Measurements from ENCODE around the gene RCCD1. TPM values are rescaled to one million over a fixed set of nuclear protein-coding genes. Genes with fewer than 3 reads are reported as not detected.

RCCD1 gene
- total RNA-seq, 5 donors from 2014 or later (not counting 1 experiment from before 2014, with no cell fraction given), result 5.7 to 21.2 (median 15.8) TPM

- H3K4me1 Mint-ChIP-seq, result no peaks in the 10 kb centered on the region
- Histone ChIP-seq H3K4me3 (ENCODE audit: control insufficient read depth in 1 of 2, extremely low read depth in 1 of 2, low read length in 1 of 2) (no peak overlapping the region), H3K4me1 (ENCODE audit: control insufficient read depth in 1 of 2, extremely low read depth in 1 of 2, insufficient read depth in 2 of 2, low read length in 2 of 2) (no peaks in the 10 kb centered on the region), H3K27me3 (replicated peaks in 1 of 2; ENCODE audit: control insufficient read depth in 2 of 2, extremely low read depth in 1 of 2, insufficient read depth in 2 of 2, low read length in 1 of 2) (no peaks in the 10 kb centered on the region), H3K27ac (ENCODE audit: low read length) (no peak overlapping the region), H3K9me3 (no peaks in the 10 kb centered on the region), H3K36me3 (ENCODE audit: control insufficient read depth in 2 of 2, extremely low read depth in 1 of 2, insufficient read depth in 1 of 2, low read length in 1 of 2) (peaks cover 4 to 15% of the 10 kb centered on the region in 2 donors)
- H3K4me3 Mint-ChIP-seq, result no peak overlapping the region
- POLR2A ChIA-PET, result interaction anchor here in 1 of 2 donors (0.6 kb wide), 1 partner anchor 10 kb away, joined by 3 read pairs; no protein-coding TSS in a partner anchor
- 100% methylated on average over 1 of the region's 1 CpG for WGBS (ENCODE audit: insufficient coverage)
- DNase-seq (no peak), ATAC-seq (replicated peaks in 1 of 4) (no peak)
- CTCF ChIA-PET, result no interaction called here
- H3K27me3 Mint-ChIP-seq, result no peaks in the 10 kb centered on the region
- peaks cover 14% of the 10 kb centered on the region for H3K36me3 Mint-ChIP-seq
- no peaks in the 10 kb centered on the region for H3K9me3 Mint-ChIP-seq
- H3K27ac Mint-ChIP-seq, result no peak overlapping the region
Measured at GRCh38 chr15:90968434-90968833, 13.8 kb downstream of the RCCD1 start.

GRCh38 chr15:90970274-90970673 is 15.6 kb downstream of the RCCD1 start:
- ChIA-PET POLR2A (no interaction called here), CTCF (no interaction called here)
- Histone ChIP-seq H3K4me3 (ENCODE audit: control insufficient read depth in 1 of 2, extremely low read depth in 1 of 2, low read length in 1 of 2) (no peak overlapping the region), H3K4me1 (ENCODE audit: control insufficient read depth in 1 of 2, extremely low read depth in 1 of 2, insufficient read depth in 2 of 2, low read length in 2 of 2) (no peaks in the 10 kb centered on the region), H3K9me3 (no peaks in the 10 kb centered on the region), H3K36me3 (ENCODE audit: control insufficient read depth in 2 of 2, extremely low read depth in 1 of 2, insufficient read depth in 1 of 2, low read length in 1 of 2) (peaks cover 4 to 11% of the 10 kb centered on the region in 2 donors), H3K27ac (ENCODE audit: low read length) (no peak overlapping the region), H3K27me3 (replicated peaks in 1 of 2; ENCODE audit: control insufficient read depth in 2 of 2, extremely low read depth in 1 of 2, insufficient read depth in 2 of 2, low read length in 1 of 2) (no peaks in the 10 kb centered on the region)
- Mint-ChIP-seq H3K4me1 (no peaks in the 10 kb centered on the region), H3K9me3 (no peaks in the 10 kb centered on the region), H3K27ac (no peak overlapping the region), H3K27me3 (no peaks in the 10 kb centered on the region), H3K36me3 (peaks cover 22% of the 10 kb centered on the region), H3K4me3 (no peak overlapping the region)
- DNase-seq (no peak), ATAC-seq (replicated peaks in 1 of 4) (no peak)
- 90% methylated on average over 4 of the region's 7 CpGs for WGBS (ENCODE audit: insufficient coverage)

- H3K36me3 Mint-ChIP-seq, result peaks cover 18% of the 10 kb centered on the region
- ChIA-PET POLR2A (interaction anchor here in 1 of 2 donors (0.6 kb wide), 2 partner anchors 31 to 71 kb away, joined by 6 to 9 read pairs; no protein-coding TSS in a partner anchor), CTCF (interaction anchor here in 1 of 2 donors (0.6 kb wide), 1 partner anchor 563 kb away, joined by 3 read pairs; no protein-coding TSS in a partner anchor)
- Histone ChIP-seq H3K4me1 (ENCODE audit: control insufficient read depth in 1 of 2, extremely low read depth in 1 of 2, insufficient read depth in 2 of 2, low read length in 2 of 2) (no peaks in the 10 kb centered on the region), H3K4me3 (ENCODE audit: control insufficient read depth in 1 of 2, extremely low read depth in 1 of 2, low read length in 1 of 2) (no peak overlapping the region), H3K27me3 (replicated peaks in 1 of 2; ENCODE audit: control insufficient read depth in 2 of 2, extremely low read depth in 1 of 2, insufficient read depth in 2 of 2, low read length in 1 of 2) (no peaks in the 10 kb centered on the region), H3K9me3 (no peaks in the 10 kb centered on the region), H3K27ac (ENCODE audit: low read length) (no peak overlapping the region), H3K36me3 (ENCODE audit: control insufficient read depth in 2 of 2, extremely low read depth in 1 of 2, insufficient read depth in 1 of 2, low read length in 1 of 2) (peaks cover 0 to 13% of the 10 kb centered on the region in 2 donors)
- ATAC-seq (replicated peaks in 1 of 4) (no peak), DNase-seq (no peak)
- WGBS (ENCODE audit: insufficient coverage), result no CpG with 5 or more reads among the region's 5 CpGs
- no peaks in the 10 kb centered on the region for H3K9me3 Mint-ChIP-seq
- H3K4me1 Mint-ChIP-seq, result no peaks in the 10 kb centered on the region
- H3K27ac Mint-ChIP-seq, result no peak overlapping the region
- H3K4me3 Mint-ChIP-seq, result no peak overlapping the region
- H3K27me3 Mint-ChIP-seq, result no peaks in the 10 kb centered on the region
Measured at GRCh38 chr15:90972133-90972532, 17.4 kb downstream of the RCCD1 start.

- CTCF ChIA-PET, result no interaction called here
- Histone ChIP-seq H3K27ac (ENCODE audit: low read length) (no peak overlapping the region), H3K36me3 (ENCODE audit: control insufficient read depth in 2 of 2, extremely low read depth in 1 of 2, insufficient read depth in 1 of 2, low read length in 1 of 2) (peaks cover 0 to 6% of the 10 kb centered on the region in 2 donors), H3K9me3 (no peaks in the 10 kb centered on the region), H3K27me3 (replicated peaks in 1 of 2; ENCODE audit: control insufficient read depth in 2 of 2, extremely low read depth in 1 of 2, insufficient read depth in 2 of 2, low read length in 1 of 2) (no peaks in the 10 kb centered on the region), H3K4me3 (ENCODE audit: control insufficient read depth in 1 of 2, extremely low read depth in 1 of 2, low read length in 1 of 2) (no peak overlapping the region), H3K4me1 (ENCODE audit: control insufficient read depth in 1 of 2, extremely low read depth in 1 of 2, insufficient read depth in 2 of 2, low read length in 2 of 2) (no peaks in the 10 kb centered on the region)
- H3K4me3 Mint-ChIP-seq, result no peak overlapping the region
- no peak overlapping the region for H3K27ac Mint-ChIP-seq
- peaks cover 25% of the 10 kb centered on the region for H3K36me3 Mint-ChIP-seq
- DNase-seq (no peak), ATAC-seq (replicated peaks in 1 of 4) (no peak)
- 98% methylated on average over 20 of the region's 21 CpGs for WGBS (ENCODE audit: insufficient coverage)
- H3K4me1 Mint-ChIP-seq, result no peaks in the 10 kb centered on the region
- H3K27me3 Mint-ChIP-seq, result no peaks in the 10 kb centered on the region
- H3K9me3 Mint-ChIP-seq, result no peaks in the 10 kb centered on the region
- POLR2A ChIA-PET, result no interaction called here
Measured at GRCh38 chr15:90974216-90974615, 19.5 kb downstream of the RCCD1 start.

- H3K27me3 Mint-ChIP-seq, result no peaks in the 10 kb centered on the region
- H3K27ac Mint-ChIP-seq, result no peak overlapping the region
Measured at GRCh38 chr15:90979582-90979981, 24.9 kb downstream of the RCCD1 start.

GRCh38 chr15:90981681-90982080 is 27.0 kb downstream of the RCCD1 start:
- Mint-ChIP-seq H3K4me1 (peaks cover 0 to 9% (median 0%) of the 10 kb centered on the region in 3 donors), H3K27ac (no peak overlapping the region), H3K4me3 (no peak overlapping the region), H3K27me3 (no peaks in the 10 kb centered on the region), H3K9me3 (no peaks in the 10 kb centered on the region), H3K36me3 (peaks cover 27% of the 10 kb centered on the region)
- H3K27ac ChIP-seq (ENCODE audit: low read length), result no peak overlapping the region
- ChIA-PET POLR2A (no interaction called here), CTCF (interaction anchor here in 1 of 2 donors (0.6 kb wide), 1 partner anchor 1143 kb away, joined by 3 read pairs; no protein-coding TSS in a partner anchor)
- 90% methylated on average over 4 of the region's 6 CpGs for WGBS (ENCODE audit: insufficient coverage)
- ATAC-seq (replicated peaks in 1 of 4) (no peak), DNase-seq (no peak)
- H3K4me3 ChIP-seq (ENCODE audit: control insufficient read depth in 1 of 2, extremely low read depth in 1 of 2, low read length in 1 of 2), result no peak overlapping the region
- H3K27me3 ChIP-seq (replicated peaks in 1 of 2; ENCODE audit: control insufficient read depth in 2 of 2, extremely low read depth in 1 of 2, insufficient read depth in 2 of 2, low read length in 1 of 2), result no peaks in the 10 kb centered on the region
- no peaks in the 10 kb centered on the region for H3K4me1 ChIP-seq (ENCODE audit: control insufficient read depth in 1 of 2, extremely low read depth in 1 of 2, insufficient read depth in 2 of 2, low read length in 2 of 2)
- H3K9me3 ChIP-seq, result no peaks in the 10 kb centered on the region
- no peaks in the 10 kb centered on the region for H3K36me3 ChIP-seq (ENCODE audit: control insufficient read depth in 2 of 2, extremely low read depth in 1 of 2, insufficient read depth in 1 of 2, low read length in 1 of 2)

More at GRCh38 chr15:90979582-90979981, 24.9 kb downstream of the RCCD1 start:
- ChIA-PET POLR2A (interaction anchor here (0.5 to 0.7 kb wide), 2 partner anchors 15 to 891 kb away, joined by 3 to 10 read pairs; partner anchors contain the start of gene PRC1 (in 1 of the 2)), CTCF (no interaction called here)
- Histone ChIP-seq H3K4me1 (ENCODE audit: control insufficient read depth in 1 of 2, extremely low read depth in 1 of 2, insufficient read depth in 2 of 2, low read length in 2 of 2) (no peaks in the 10 kb centered on the region), H3K9me3 (no peaks in the 10 kb centered on the region), H3K27me3 (replicated peaks in 1 of 2; ENCODE audit: control insufficient read depth in 2 of 2, extremely low read depth in 1 of 2, insufficient read depth in 2 of 2, low read length in 1 of 2) (no peaks in the 10 kb centered on the region), H3K27ac (ENCODE audit: low read length) (no peak overlapping the region), H3K36me3 (ENCODE audit: control insufficient read depth in 2 of 2, extremely low read depth in 1 of 2, insufficient read depth in 1 of 2, low read length in 1 of 2) (peaks cover 0 to 5% of the 10 kb centered on the region in 2 donors), H3K4me3 (ENCODE audit: control insufficient read depth in 1 of 2, extremely low read depth in 1 of 2, low read length in 1 of 2) (no peak overlapping the region)
- Mint-ChIP-seq H3K9me3 (no peaks in the 10 kb centered on the region), H3K36me3 (peaks cover 34% of the 10 kb centered on the region), H3K4me3 (no peak overlapping the region), H3K4me1 (peaks cover 0 to 7% (median 0%) of the 10 kb centered on the region in 3 donors)
- ATAC-seq (replicated peaks in 1 of 4), result no peak
- WGBS (ENCODE audit: insufficient coverage), result no CpG with 5 or more reads among the region's 1 CpG
- DNase-seq, result no peak

Data from T-cell (primary cell).